Esophagus mucosa (tissue), 1 donor: Measurements from ENCODE around the gene ABI3BP. TPM values are rescaled to one million over a fixed set of nuclear protein-coding genes. Genes with fewer than 3 reads are reported as not detected.

ENCODE experiments used
- ATAC-seq: fragments of 200-7000 bp; cut with Tn5 transposase; one replicate; pipeline ENCODE4 v1.9.1; 2020
- total RNA-seq: library from RNA; stranded (reverse); gene quantifications from one replicate; pipeline ENCODE4 v1.2.4, GENCODE V29; 2023
- donor health status: DM: yes; HTN: yes; CAD: no.

Gene ABI3BP
- total RNA-seq, 1 donor from 2014 or later = 7.1 TPM

- peak; percentile 79 for ATAC-seq
These were observed 227.2 kb downstream of the ABI3BP start for GRCh38 chr3:100766069-100766468.

GRCh38 chr3:100765437-100765975 is 227.7 kb downstream of the ABI3BP start:
- no peak for ATAC-seq

- ATAC-seq = no peak
These were observed 231.3 kb downstream of the ABI3BP start for GRCh38 chr3:100761951-100762350.

GRCh38 chr3:100761211-100761942 is 231.8 kb downstream of the ABI3BP start:
- peak; percentile 82 for ATAC-seq

GRCh38 chr3:100760377-100760776 is 232.8 kb downstream of the ABI3BP start:
- ATAC-seq = no peak

- no peak for ATAC-seq
These were observed 233.3 kb downstream of the ABI3BP start for GRCh38 chr3:100759950-100760349.

GRCh38 chr3:100759159-100759558 is 234.1 kb downstream of the ABI3BP start:
- no peak for ATAC-seq

- ATAC-seq = no peak
These were observed 236.8 kb downstream of the ABI3BP start for GRCh38 chr3:100756441-100756840.

GRCh38 chr3:100754563-100755334 is 238.5 kb downstream of the ABI3BP start:
- ATAC-seq = no peak

GRCh38 chr3:100753846-100754245 is 239.4 kb downstream of the ABI3BP start:
- ATAC-seq = no peak

- no peak for ATAC-seq
These were observed 244.3 kb downstream of the ABI3BP start for GRCh38 chr3:100748967-100749366.

- no peak for ATAC-seq
These were observed 245.0 kb downstream of the ABI3BP start for GRCh38 chr3:100748220-100748619.

GRCh38 chr3:100746092-100746491 is 247.1 kb downstream of the ABI3BP start:
- no peak for ATAC-seq

- ATAC-seq = no peak
These were observed 247.6 kb downstream of the ABI3BP start for GRCh38 chr3:100745617-100746016.

GRCh38 chr3:100744671-100745070 is 248.6 kb downstream of the ABI3BP start:
- ATAC-seq = no peak

GRCh38 chr3:100743535-100743934 is 249.7 kb downstream of the ABI3BP start:
- ATAC-seq = no peak

GRCh38 chr3:100740207-100740606 is 253.0 kb downstream of the ABI3BP start:
- no peak for ATAC-seq

GRCh38 chr3:100737334-100737733 is 255.9 kb downstream of the ABI3BP start:
- ATAC-seq = peak; percentile 43

- ATAC-seq = no peak
These were observed 260.8 kb downstream of the ABI3BP start for GRCh38 chr3:100732435-100732834.

- ATAC-seq = no peak
These were observed 262.7 kb downstream of the ABI3BP start for GRCh38 chr3:100730524-100730923.

- ATAC-seq = no peak
These were observed 266.5 kb downstream of the ABI3BP start for GRCh38 chr3:100726706-100727105.

GRCh38 chr3:100725935-100726513 is 267.2 kb downstream of the ABI3BP start:
- ATAC-seq = no peak

- no peak for ATAC-seq
These were observed 272.8 kb downstream of the ABI3BP start for GRCh38 chr3:100720426-100720825.
